Neuron (in vitro differentiated cells): ENCODE data around the gene PAAF1.

Experiments used
- H2AFZ ChIP-seq: one replicate; pipeline ENCODE4 v1.6.1; 2013; ENCODE audit warnings: low read depth, mild to moderate bottlenecking, inconsistent platforms, low read length, moderate library complexity
- H3K27me3 ChIP-seq: one replicate; pipeline ENCODE4 v1.6.1; 2013; ENCODE audit warnings: low read length; ENCODE audit not compliant: insufficient read depth
- H3K36me3 ChIP-seq: one replicate; pipeline ENCODE4 v1.6.1; 2013; ENCODE audit warnings: low read length; ENCODE audit not compliant: insufficient read depth
- H3K4me1 ChIP-seq: one replicate; pipeline ENCODE4 v1.6.1; 2013; ENCODE audit warnings: low read length; ENCODE audit not compliant: insufficient read depth
- H3K4me3 ChIP-seq: 2 replicates; pipeline ENCODE4 v1.5.1; 2013; ENCODE audit warnings: mild to moderate bottlenecking, low read length, moderate library complexity
- H3K9me3 ChIP-seq: one replicate; pipeline ENCODE4 v1.6.1; 2013; ENCODE audit warnings: low read length

Gene PAAF1

DNA sequence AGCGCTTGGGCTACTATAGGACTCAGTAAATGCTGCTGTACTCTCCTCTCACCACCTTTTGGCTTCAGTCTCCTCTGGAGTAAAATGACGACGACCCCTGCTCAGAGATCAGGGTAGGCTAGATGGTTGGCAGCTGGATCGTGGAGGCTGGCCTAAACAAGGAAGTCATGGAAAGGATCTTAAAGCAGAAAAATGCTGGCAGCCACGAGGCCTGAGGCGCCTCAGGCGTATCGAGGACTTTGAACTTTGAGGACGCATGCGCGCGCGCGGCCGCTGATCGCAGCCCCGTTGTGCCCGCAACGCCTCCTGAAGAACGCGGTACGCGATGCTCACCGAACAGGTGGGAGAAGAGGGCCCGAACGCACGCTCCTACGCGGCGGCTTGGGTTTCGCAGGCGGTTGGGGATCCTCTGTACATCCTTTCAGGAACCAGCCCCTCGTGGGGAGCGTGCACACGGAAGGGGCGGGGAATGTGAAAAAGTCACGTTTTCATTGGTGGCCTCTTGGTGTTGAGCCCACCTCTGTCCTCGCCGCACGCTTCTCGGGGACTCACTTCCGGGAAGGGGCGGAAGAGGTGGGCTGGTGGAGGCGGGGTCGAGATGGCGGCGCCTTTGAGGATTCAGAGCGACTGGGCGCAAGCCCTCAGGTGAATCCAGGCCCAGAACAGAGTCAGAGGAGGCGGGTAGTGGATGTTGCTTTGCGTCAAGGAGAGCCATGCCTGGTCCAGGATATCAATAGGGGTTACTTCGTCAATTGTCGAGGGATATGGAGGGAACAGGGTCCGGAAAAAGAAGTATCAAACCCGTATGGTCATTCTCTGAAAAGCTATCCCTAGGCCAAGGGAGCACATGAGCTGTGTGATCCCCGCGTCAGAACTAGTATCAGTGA lies at the start of gene PAAF1, which contains the start of gene COA4:
TSS of gene PAAF1 (plus strand) at position 576 of the 887 bp plus-strand sequence. CDS start at position 599, 23 bp downstream.
TSS of gene COA4 (minus strand) at position 423 of the 887 bp plus-strand sequence. CDS start 3,468 bp downstream, outside the sequence.
- no peaks in the 10 kb centered on the region for H3K27me3 ChIP-seq

DNA sequence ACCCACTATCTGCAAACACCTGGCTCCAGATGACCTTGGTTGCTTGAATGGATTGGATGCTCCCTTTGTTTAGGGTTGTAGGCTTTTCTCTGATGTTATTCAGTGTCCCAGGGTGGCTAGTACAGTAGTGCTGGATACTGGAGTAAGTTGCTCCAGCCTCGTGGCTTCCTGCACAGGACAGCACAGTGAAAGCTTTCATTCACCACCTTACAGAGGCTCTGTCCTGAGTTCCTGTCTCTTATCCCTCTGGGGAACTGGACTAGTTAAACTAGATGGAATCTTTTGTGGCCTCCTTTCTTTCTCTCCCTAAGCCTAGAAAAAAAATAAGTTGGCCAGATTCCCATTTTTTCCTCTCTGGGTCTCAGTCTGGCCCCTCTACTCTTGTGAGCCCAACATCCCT lies 46.5 kb upstream of the PAAF1 start:
- Histone ChIP-seq H3K4me1 (no peaks in the 10 kb centered on the region), H3K9me3 (no peaks in the 10 kb centered on the region), H3K36me3 (peaks cover 17% of the 10 kb centered on the region), H3K27me3 (no peaks in the 10 kb centered on the region), H2AFZ (no peak overlapping the region), H3K4me3 (no peak overlapping the region)

More for the DNA sequence above, at the start of gene PAAF1, which contains the start of gene COA4:
- Histone ChIP-seq H2AFZ (peak within 1 kb of the TSS; percentile 30), H3K36me3 (peaks cover 32% of the 10 kb centered on the region), H3K4me1 (peaks cover 17% of the 10 kb centered on the region), H3K9me3 (no peaks in the 10 kb centered on the region), H3K4me3 (peak within 1 kb of the TSS; percentile 90)

GRCh38 chr11:73833067-73833466 lies 43.7 kb upstream of the PAAF1 start:
- H3K4me1 ChIP-seq: no peaks in the 10 kb centered on the region
- no peak overlapping the region for H3K4me3 ChIP-seq
- peaks cover 17% of the 10 kb centered on the region for H3K36me3 ChIP-seq
- H3K27me3 ChIP-seq: no peaks in the 10 kb centered on the region
- no peaks in the 10 kb centered on the region for H3K9me3 ChIP-seq
- H2AFZ ChIP-seq: no peak overlapping the region

DNA sequence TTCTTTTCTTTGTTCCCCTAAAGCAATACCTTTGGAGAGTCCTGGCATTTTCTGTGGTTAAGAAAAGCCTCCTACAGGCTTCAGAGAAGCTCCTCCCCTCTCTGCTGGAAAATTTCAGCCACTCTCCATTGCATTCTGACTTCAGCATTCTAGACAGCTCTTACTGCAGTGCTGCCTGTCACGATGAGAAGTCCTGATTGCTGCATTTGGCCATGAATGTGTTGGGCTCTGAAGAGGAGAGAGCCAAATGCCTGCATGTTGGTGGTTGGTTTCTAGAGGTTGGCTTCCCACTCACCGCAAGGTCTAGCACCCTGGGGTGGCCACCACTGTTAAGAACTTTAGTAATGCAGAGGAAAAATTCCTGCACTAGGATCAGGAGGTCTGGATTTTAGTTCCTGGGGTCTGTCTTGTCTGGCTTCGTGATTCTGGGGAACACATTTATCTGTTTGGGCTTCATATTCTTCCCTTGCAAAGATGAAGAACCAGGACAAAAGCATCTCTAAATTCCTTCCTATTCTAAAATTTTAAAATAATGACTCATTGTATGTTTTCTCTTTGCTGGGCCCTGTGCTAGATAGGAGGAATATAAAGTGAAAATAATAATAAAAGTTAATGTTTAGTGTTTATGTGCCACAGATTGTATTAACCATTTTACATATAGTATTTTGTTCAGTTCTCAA lies 38.2 kb upstream of the PAAF1 start:
- peaks cover 5% of the 10 kb centered on the region for H3K4me1 ChIP-seq
- H3K4me3 ChIP-seq: no peak overlapping the region
- H3K36me3 ChIP-seq: peaks cover 5% of the 10 kb centered on the region
- H2AFZ ChIP-seq: no peak overlapping the region
- H3K27me3 ChIP-seq: no peaks in the 10 kb centered on the region
- no peaks in the 10 kb centered on the region for H3K9me3 ChIP-seq

GRCh38 chr11:73839123-73839457 lies 37.7 kb upstream of the PAAF1 start:
- Histone ChIP-seq H2AFZ (no peak overlapping the region), H3K4me1 (peaks cover 5% of the 10 kb centered on the region), H3K4me3 (no peak overlapping the region), H3K36me3 (peaks cover 6% of the 10 kb centered on the region), H3K9me3 (no peaks in the 10 kb centered on the region), H3K27me3 (no peaks in the 10 kb centered on the region)

DNA sequence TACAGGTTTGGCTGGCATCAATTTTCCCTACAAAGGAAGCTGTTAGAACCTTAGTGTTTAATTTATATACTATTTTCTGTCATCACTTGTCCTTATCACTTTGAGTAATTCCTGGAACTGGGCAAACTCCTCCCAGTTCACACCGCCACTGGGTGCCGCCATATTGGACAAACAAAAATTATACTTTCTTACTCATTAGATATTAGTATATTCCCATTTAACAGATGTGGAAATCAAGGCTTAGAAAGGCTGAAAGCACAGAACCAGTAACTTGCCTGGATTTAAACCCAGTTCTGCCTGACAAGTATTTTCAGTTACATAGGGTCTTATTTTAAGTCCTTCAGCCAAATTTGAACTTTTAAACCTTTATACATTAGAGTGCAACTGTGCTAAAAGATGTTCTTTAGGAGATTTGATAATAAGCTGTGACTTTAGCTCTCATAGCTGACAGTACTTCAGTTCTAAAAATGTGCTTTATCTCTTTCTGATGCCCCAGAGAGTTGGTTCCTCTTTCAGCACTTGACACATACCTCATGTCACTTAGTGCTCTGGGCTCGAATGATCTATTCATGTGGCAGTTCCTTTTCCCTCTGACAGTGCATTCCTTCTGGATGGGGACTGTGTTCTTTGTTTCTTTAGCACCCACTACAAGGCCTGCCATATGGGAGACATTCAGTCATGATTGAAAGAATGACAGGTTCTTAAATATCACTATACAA lies 25.6 kb upstream of the PAAF1 start:
- Histone ChIP-seq H3K9me3 (no peaks in the 10 kb centered on the region), H3K4me3 (no peak overlapping the region), H3K4me1 (peaks cover 3% of the 10 kb centered on the region), H2AFZ (no peak overlapping the region), H3K27me3 (no peaks in the 10 kb centered on the region), H3K36me3 (peaks cover 6% of the 10 kb centered on the region)

- Histone ChIP-seq H3K9me3 (no peaks in the 10 kb centered on the region), H3K4me3 (no peak overlapping the region), H3K4me1 (peaks cover 5% of the 10 kb centered on the region), H3K36me3 (peaks cover 6% of the 10 kb centered on the region), H3K27me3 (no peaks in the 10 kb centered on the region), H2AFZ (no peak overlapping the region)
These were observed 24.8 kb upstream of the PAAF1 start for GRCh38 chr11:73852049-73852448.

GRCh38 chr11:73854680-73855079 lies 22.1 kb upstream of the PAAF1 start:
- no peaks in the 10 kb centered on the region for H3K9me3 ChIP-seq
- H2AFZ ChIP-seq: no peak overlapping the region
- peaks cover 6% of the 10 kb centered on the region for H3K36me3 ChIP-seq
- H3K4me3 ChIP-seq: no peak overlapping the region
- peaks cover 5% of the 10 kb centered on the region for H3K4me1 ChIP-seq
- H3K27me3 ChIP-seq: no peaks in the 10 kb centered on the region

- H3K36me3 ChIP-seq: peaks cover 12% of the 10 kb centered on the region
- H3K27me3 ChIP-seq: no peaks in the 10 kb centered on the region
- H2AFZ ChIP-seq: no peak overlapping the region
- H3K9me3 ChIP-seq: no peaks in the 10 kb centered on the region
- no peak overlapping the region for H3K4me3 ChIP-seq
- H3K4me1 ChIP-seq: peaks cover 5% of the 10 kb centered on the region
These were observed 20.7 kb upstream of the PAAF1 start for GRCh38 chr11:73856031-73856567.

GRCh38 chr11:73859671-73860070 lies 17.1 kb upstream of the PAAF1 start:
- Histone ChIP-seq H3K4me1 (peaks cover 5% of the 10 kb centered on the region), H3K36me3 (peaks cover 29% of the 10 kb centered on the region), H3K4me3 (no peak overlapping the region), H3K9me3 (no peaks in the 10 kb centered on the region), H2AFZ (no peak overlapping the region), H3K27me3 (no peaks in the 10 kb centered on the region)

DNA sequence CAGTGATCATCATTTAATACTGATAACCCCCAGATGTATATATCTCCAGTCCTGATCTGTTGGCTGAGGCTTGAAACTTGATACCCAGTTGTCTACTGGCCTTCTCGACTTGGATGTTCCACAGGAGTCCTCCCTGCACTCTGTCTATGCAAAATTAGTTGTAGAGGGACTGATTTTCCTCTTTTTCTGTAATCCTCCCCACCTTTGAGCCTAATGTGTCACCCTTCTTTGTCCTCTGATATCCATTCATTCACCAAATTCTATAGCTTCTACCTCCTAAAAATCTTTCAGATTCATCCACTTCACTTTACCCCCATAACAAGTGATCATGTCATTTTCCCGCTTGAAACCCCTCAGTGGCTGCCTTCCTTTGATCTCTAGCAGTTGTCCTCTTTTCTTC lies 16.6 kb upstream of the PAAF1 start:
- peaks cover 31% of the 10 kb centered on the region for H3K36me3 ChIP-seq
- no peak overlapping the region for H2AFZ ChIP-seq
- no peaks in the 10 kb centered on the region for H3K9me3 ChIP-seq
- peaks cover 5% of the 10 kb centered on the region for H3K4me1 ChIP-seq
- no peak overlapping the region for H3K4me3 ChIP-seq
- H3K27me3 ChIP-seq: no peaks in the 10 kb centered on the region

DNA sequence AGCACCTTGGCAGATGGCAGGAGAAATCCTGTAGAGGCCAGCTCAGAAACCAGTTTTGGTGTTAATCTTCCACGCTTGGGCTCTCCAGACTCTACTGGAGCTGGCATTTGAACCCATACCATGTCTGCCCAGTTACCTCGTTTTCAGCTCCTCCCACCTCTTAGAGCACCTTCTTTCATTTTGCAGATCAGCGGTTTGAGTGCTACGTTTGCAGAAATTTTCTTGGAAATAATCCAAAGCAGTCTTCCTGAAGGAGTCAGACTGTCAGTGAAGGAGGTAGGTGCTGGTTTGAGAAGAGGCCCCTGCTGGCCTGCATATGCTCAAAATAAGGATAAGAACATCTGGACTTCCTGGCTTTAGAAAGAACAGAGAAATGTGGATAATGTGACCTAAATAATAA lies 13.8 kb upstream of the PAAF1 start:
- H3K9me3 ChIP-seq: no peaks in the 10 kb centered on the region
- peaks cover 35% of the 10 kb centered on the region for H3K36me3 ChIP-seq
- H2AFZ ChIP-seq: no peak overlapping the region
- no peak overlapping the region for H3K4me3 ChIP-seq
- no peaks in the 10 kb centered on the region for H3K27me3 ChIP-seq
- H3K4me1 ChIP-seq: peaks cover 5% of the 10 kb centered on the region
